ENCODE results near the gene MBTPS1. TPM values are rescaled to one million over a fixed set of nuclear protein-coding genes. Genes with fewer than 3 reads are reported as not detected.

The MBTPS1 gene
- total RNA-seq, 1 experiment from 2014 or later = 56.1 TPM

- TF ChIP-seq EZH2phosphoT487 (IDR thresholded peaks at IDR 0.05; ENCODE audit: borderline replicate concordance, low read length) (no peak), CTCF (conservative IDR thresholded peaks at IDR 0.05; ENCODE audit: low read depth, low read length) (no peak), EZH2 (IDR thresholded peaks at IDR 0.05; ENCODE audit: low read length, unreplicated experiment) (no peak)
- Histone ChIP-seq H3K27me3 (ENCODE audit: low read length) (no peaks in the 10 kb centered on the region), H3K9me3 (ENCODE audit: low read length) (no peaks in the 10 kb centered on the region), H3K4me2 (ENCODE audit: low read length) (no peak overlapping the region), H3F3A (ENCODE audit: low read length, unreplicated experiment) (no peaks in the 10 kb centered on the region), H3K27ac (ENCODE audit: low read length) (no peak overlapping the region), H3K4me1 (ENCODE audit: insufficient read depth, low read length) (no peaks in the 10 kb centered on the region), H3K9ac (ENCODE audit: low read length) (no peak overlapping the region), H3K4me3 (ENCODE audit: low read length) (no peak overlapping the region), H3K79me2 (ENCODE audit: low read length) (no peaks in the 10 kb centered on the region), H4K20me1 (ENCODE audit: low read length) (no peaks in the 10 kb centered on the region), H3K36me3 (ENCODE audit: low read depth, low read length) (peaks cover 6% of the 10 kb centered on the region), H3K9me2 (replicated peaks; ENCODE audit: low read length) (no peaks in the 10 kb centered on the region), H2AFZ (ENCODE audit: low read length) (no peak overlapping the region)
- DNase-seq (peak; percentile 4), ATAC-seq (no peak)
- intact Hi-C loops (cut with micrococcal nuclease) = no loop called here
- ChIA-PET CTCF (no interaction called here), POLR2A (ENCODE audit: unreplicated experiment) (no interaction called here)
- BruUV-seq (replicated peaks) = no TSS peak
Measured at GRCh38 chr16:84072014-84072413, 44.7 kb downstream of the MBTPS1 start.

- Histone ChIP-seq H3K36me3 (ENCODE audit: low read depth, low read length) (peaks cover 6% of the 10 kb centered on the region), H3K4me3 (ENCODE audit: low read length) (no peak overlapping the region), H4K20me1 (ENCODE audit: low read length) (no peaks in the 10 kb centered on the region), H3K27me3 (ENCODE audit: low read length) (no peaks in the 10 kb centered on the region), H3K9me2 (replicated peaks; ENCODE audit: low read length) (no peaks in the 10 kb centered on the region), H2AFZ (ENCODE audit: low read length) (no peak overlapping the region), H3K4me1 (ENCODE audit: insufficient read depth, low read length) (no peaks in the 10 kb centered on the region), H3K9ac (ENCODE audit: low read length) (no peak overlapping the region), H3K9me3 (ENCODE audit: low read length) (no peaks in the 10 kb centered on the region), H3K4me2 (ENCODE audit: low read length) (no peak overlapping the region), H3K27ac (ENCODE audit: low read length) (no peak overlapping the region), H3K79me2 (ENCODE audit: low read length) (no peaks in the 10 kb centered on the region), H3F3A (ENCODE audit: low read length, unreplicated experiment) (no peaks in the 10 kb centered on the region)
- CTCF ChIA-PET = no interaction called here
- DNase-seq (no peak), ATAC-seq (no peak)
- intact Hi-C loops (cut with micrococcal nuclease) = no loop called here
- BruUV-seq (replicated peaks) = no TSS peak
- TF ChIP-seq EZH2 (IDR thresholded peaks at IDR 0.05; ENCODE audit: low read length, unreplicated experiment) = no peak
- no peak for TF ChIP-seq EZH2phosphoT487 (IDR thresholded peaks at IDR 0.05; ENCODE audit: borderline replicate concordance, low read length)
- TF ChIP-seq CTCF (conservative IDR thresholded peaks at IDR 0.05; ENCODE audit: low read depth, low read length) = no peak
- POLR2A ChIA-PET (ENCODE audit: unreplicated experiment) = interaction anchor here (0.5 kb wide), 1 partner anchor 62 kb away, joined by 16 read pairs; no protein-coding TSS in a partner anchor
Measured at GRCh38 chr16:84071121-84071520, 45.6 kb downstream of the MBTPS1 start.

- no peak overlapping the region for H3K4me3 ChIP-seq (ENCODE audit: low read length)
- TF ChIP-seq CTCF (conservative IDR thresholded peaks at IDR 0.05; ENCODE audit: low read depth, low read length) (no peak), EZH2phosphoT487 (IDR thresholded peaks at IDR 0.05; ENCODE audit: borderline replicate concordance, low read length) (no peak), EZH2 (IDR thresholded peaks at IDR 0.05; ENCODE audit: low read length, unreplicated experiment) (no peak)
- H3F3A ChIP-seq (ENCODE audit: low read length, unreplicated experiment) = no peaks in the 10 kb centered on the region
- H3K9ac ChIP-seq (ENCODE audit: low read length) = no peak overlapping the region
- H3K9me3 ChIP-seq (ENCODE audit: low read length) = no peaks in the 10 kb centered on the region
- peaks cover 7% of the 10 kb centered on the region for H3K36me3 ChIP-seq (ENCODE audit: low read depth, low read length)
- no peaks in the 10 kb centered on the region for H3K79me2 ChIP-seq (ENCODE audit: low read length)
- intact Hi-C loops (cut with micrococcal nuclease) = no loop called here
- H3K9me2 ChIP-seq (replicated peaks; ENCODE audit: low read length) = no peaks in the 10 kb centered on the region
- DNase-seq = no peak
- no peak overlapping the region for H3K27ac ChIP-seq (ENCODE audit: low read length)
- ChIA-PET POLR2A (ENCODE audit: unreplicated experiment) (no interaction called here), CTCF (no interaction called here)
- no peaks in the 10 kb centered on the region for H3K27me3 ChIP-seq (ENCODE audit: low read length)
- no peak overlapping the region for H3K4me2 ChIP-seq (ENCODE audit: low read length)
- H4K20me1 ChIP-seq (ENCODE audit: low read length) = no peaks in the 10 kb centered on the region
- H2AFZ ChIP-seq (ENCODE audit: low read length) = no peak overlapping the region
- BruUV-seq (replicated peaks) = no TSS peak
- ATAC-seq = no peak
- no peaks in the 10 kb centered on the region for H3K4me1 ChIP-seq (ENCODE audit: insufficient read depth, low read length)
Measured at GRCh38 chr16:84069540-84069939, 47.2 kb downstream of the MBTPS1 start.
